GM10847 (cell line): ENCODE results near the gene NPVF.

Experiments used
- POLR2A ChIP-seq: IDR thresholded peaks from 2 replicates; pipeline ENCODE4 v1.6.1; 2011; ENCODE audit not compliant: insufficient read length; ENCODE audit errors: extremely low read depth

The NPVF gene

GRCh38 chr7:25206765-25207164 lies 21.5 kb downstream of the NPVF start:
- TF ChIP-seq POLR2A, result no peak

DNA sequence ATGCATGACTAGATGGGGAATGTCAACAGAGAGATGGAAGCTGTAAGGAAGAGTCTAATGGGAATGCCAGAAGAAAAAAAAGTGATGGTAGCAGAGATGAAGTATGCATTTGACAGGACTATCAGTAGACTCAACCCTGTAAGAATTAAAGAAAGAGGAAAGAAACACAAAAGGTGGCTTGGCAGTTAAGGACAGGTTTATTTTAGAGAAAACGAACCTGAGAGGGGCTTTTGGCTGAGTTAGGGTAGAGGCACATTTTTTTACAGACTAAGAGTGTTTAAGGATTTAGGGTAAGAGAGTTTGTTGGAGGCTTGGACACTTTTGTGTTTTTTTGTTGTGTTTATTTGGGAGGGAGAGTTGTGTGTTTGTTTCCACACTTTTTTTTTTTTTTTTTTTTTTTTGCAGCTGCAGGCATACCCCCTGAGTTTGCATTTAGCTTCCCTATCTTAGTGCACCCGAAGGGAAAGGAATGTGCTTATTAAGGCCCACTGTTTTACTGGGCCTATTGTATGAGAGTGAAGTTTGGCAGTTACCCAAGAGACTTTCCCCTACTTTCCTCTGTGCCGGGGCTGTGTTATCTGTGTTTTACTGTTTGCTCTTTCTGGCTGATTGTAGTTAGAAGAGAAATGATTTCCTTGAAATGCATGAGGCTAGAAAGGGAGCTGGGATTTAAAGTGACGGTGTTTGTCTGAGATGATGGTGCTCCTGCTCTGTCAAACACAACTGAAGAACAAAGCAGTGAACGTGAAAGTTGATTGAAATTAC lies 32.0 kb downstream of the NPVF start:
- TF ChIP-seq POLR2A, result no peak

GRCh38 chr7:25194036-25194435 lies 34.2 kb downstream of the NPVF start:
- no peak for TF ChIP-seq POLR2A

- no peak for TF ChIP-seq POLR2A
Observed at GRCh38 chr7:25192043-25192442, 36.2 kb downstream of the NPVF start.

GRCh38 chr7:25189197-25189596 lies 39.1 kb downstream of the NPVF start:
- no peak for TF ChIP-seq POLR2A

GRCh38 chr7:25187932-25188331 lies 40.4 kb downstream of the NPVF start:
- no peak for TF ChIP-seq POLR2A

GRCh38 chr7:25186436-25186835 lies 41.9 kb downstream of the NPVF start:
- no peak for TF ChIP-seq POLR2A

DNA sequence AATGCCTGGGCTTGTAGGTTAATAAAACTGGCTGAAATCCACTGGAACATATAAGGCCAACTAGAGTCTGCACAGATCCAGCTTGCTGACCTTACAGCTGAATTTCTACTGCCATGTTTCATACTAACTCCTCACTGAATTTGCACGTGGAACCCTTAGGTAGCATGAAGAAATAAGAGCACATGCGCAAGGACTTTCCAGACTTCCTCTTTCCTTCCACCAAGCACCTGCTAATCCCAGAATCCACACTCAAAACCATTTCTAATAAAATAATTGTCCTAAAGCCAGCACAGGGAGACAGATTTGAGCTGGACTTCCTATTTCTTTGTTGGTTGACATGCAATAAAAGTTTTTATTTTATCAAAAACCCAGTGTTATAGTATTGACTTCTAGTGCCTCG lies 46.8 kb downstream of the NPVF start:
- no peak for TF ChIP-seq POLR2A

- no peak for TF ChIP-seq POLR2A
Observed at GRCh38 chr7:25180946-25181345, 47.3 kb downstream of the NPVF start.

DNA sequence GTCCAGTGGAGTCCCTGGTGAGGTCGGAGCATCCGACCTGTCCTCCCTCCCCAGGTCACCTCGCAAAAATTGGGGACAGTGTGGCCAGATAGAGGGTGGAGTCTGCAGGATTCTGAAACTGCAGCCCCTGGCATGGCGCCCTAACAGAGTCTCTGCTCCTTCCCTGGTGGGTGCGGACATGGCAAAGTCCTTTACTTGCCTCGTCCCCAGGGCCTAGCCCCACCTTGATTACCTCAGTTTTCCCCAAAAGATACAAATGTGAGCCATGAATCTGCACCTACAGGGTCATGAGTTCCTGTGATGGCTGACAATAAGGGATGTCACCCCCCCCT lies 47.7 kb downstream of the NPVF start:
- no peak for TF ChIP-seq POLR2A

- peak; percentile 79 for TF ChIP-seq POLR2A
Observed at GRCh38 chr7:25179771-25180591, 48.3 kb downstream of the NPVF start.

GRCh38 chr7:25179325-25179724 lies 49.0 kb downstream of the NPVF start:
- TF ChIP-seq POLR2A, result no peak
